HepG2 (cell line): Measurements from ENCODE around the gene PRSS36. TPM values are rescaled to one million over a fixed set of nuclear protein-coding genes. Genes with fewer than 3 reads are reported as not detected.
A peak's percentile ranks its signal among the peaks of the same experiment; 100 is the strongest.

Experiments
- AHR ChIP-seq: IDR thresholded peaks from 2 replicates; pipeline ENCODE4 v1.6.1; 2018; ENCODE audit warnings: missing genetic modification reagents, missing compliant biosample characterization
- BCL6 ChIP-seq: IDR thresholded peaks from 2 replicates; pipeline ENCODE4 v1.6.1; 2016; ENCODE audit warnings: missing genetic modification reagents, missing compliant biosample characterization
- ETS1 ChIP-seq: sonication (generic); formaldehyde crosslinking; IDR thresholded peaks from 2 replicates; pipeline ENCODE4 v1.4.0; 2020; ENCODE audit warnings: missing genetic modification reagents
- GABPB1 ChIP-seq: IDR thresholded peaks from 2 replicates; pipeline ENCODE4 v1.6.1; 2016; ENCODE audit warnings: mild to moderate bottlenecking, missing genetic modification reagents, moderate library complexity, missing compliant biosample characterization
- HNF1A ChIP-seq, 2 experiments: sonication (generic) in 1 of 2; formaldehyde crosslinking in 1 of 2; IDR thresholded peaks; 2 replicates each; pipeline versions ENCODE4 v1.4.0 to v1.6.1; 2016 to 2020; ENCODE audit warnings: borderline replicate concordance in 1 of 2, low read depth in 1 of 2, mild to moderate bottlenecking in 1 of 2, missing genetic modification reagents in 1 of 2
- IKZF1 ChIP-seq: fragments of 450-650 bp; IDR thresholded peaks from 2 replicates; pipeline ENCODE4 v1.7.1; 2016
- KAT7 ChIP-seq: IDR thresholded peaks from 2 replicates; pipeline ENCODE4 v1.6.1; 2018; ENCODE audit warnings: borderline replicate concordance, missing compliant biosample characterization
- NCOA2 ChIP-seq: sonication (generic); formaldehyde crosslinking; IDR thresholded peaks from 2 replicates; pipeline ENCODE4 v1.8.0; 2022; ENCODE audit warnings: inconsistent platforms
- NKX3-1 ChIP-seq: sonication (generic); formaldehyde crosslinking; IDR thresholded peaks from 2 replicates; pipeline ENCODE4 v1.5.0; 2020; ENCODE audit warnings: missing genetic modification reagents
- RNF2 ChIP-seq: fragments of 450-650 bp; conservative IDR thresholded peaks from 2 replicates; pipeline ENCODE4 v1.6.1; 2016; ENCODE audit warnings: low read depth
- RXRA ChIP-seq: sonication (generic); formaldehyde crosslinking; IDR thresholded peaks from 2 replicates; pipeline ENCODE4 v1.5.1; 2020; ENCODE audit warnings: missing genetic modification reagents
- SKI ChIP-seq: fragments of 450-650 bp; IDR thresholded peaks from one replicate; pipeline ENCODE4 v1.6.1; 2018; ENCODE audit warnings: mild to moderate bottlenecking; ENCODE audit not compliant: partially characterized antibody
- SP1 ChIP-seq, 2 experiments: fragments of 450-650 bp in 1 of 2; sonication (generic) in 1 of 2; formaldehyde crosslinking in 1 of 2; IDR thresholded peaks; 2 replicates each; pipeline versions ENCODE4 v1.4.0 to v1.6.1; 2016 to 2020; ENCODE audit warnings: missing genetic modification reagents in 1 of 2
- SP5 ChIP-seq: IDR thresholded peaks from 2 replicates; pipeline ENCODE4 v1.6.1; 2016; ENCODE audit warnings: low read depth, borderline replicate concordance
- ZFAT ChIP-seq: sonication (generic); formaldehyde crosslinking; conservative IDR thresholded peaks from 2 replicates; pipeline ENCODE4 v1.8.1; 2023; ENCODE audit warnings: missing genetic modification reagents, inconsistent platforms
- ZFP1 ChIP-seq: IDR thresholded peaks from 2 replicates; pipeline ENCODE4 v1.6.1; 2016
- ZNF230 ChIP-seq: sonication (generic); formaldehyde crosslinking; IDR thresholded peaks from 2 replicates; pipeline ENCODE4 v1.4.0; 2020; ENCODE audit warnings: mild to moderate bottlenecking, missing genetic modification reagents
- ZNF24 ChIP-seq: fragments of 450-650 bp; IDR thresholded peaks from 2 replicates; pipeline ENCODE4 v1.6.1; 2017; ENCODE audit warnings: antibody characterized with exemption, mild to moderate bottlenecking
- ZNF263 ChIP-seq: sonication (generic); formaldehyde crosslinking; IDR thresholded peaks from 2 replicates; pipeline ENCODE4 v1.4.0; 2020; ENCODE audit warnings: missing genetic modification reagents
- ZNF570 ChIP-seq: sonication (generic); formaldehyde crosslinking; IDR thresholded peaks from 2 replicates; pipeline ENCODE4 v1.4.0; 2020; ENCODE audit warnings: mild to moderate bottlenecking, missing genetic modification reagents, borderline replicate concordance
- ZNF772 ChIP-seq: sonication (generic); formaldehyde crosslinking; IDR thresholded peaks from 2 replicates; pipeline ENCODE4 v1.5.0; 2020; ENCODE audit warnings: mild to moderate bottlenecking, missing genetic modification reagents
- ZNF781 ChIP-seq: sonication (generic); formaldehyde crosslinking; IDR thresholded peaks from 2 replicates; pipeline ENCODE4 v1.5.1; 2020; ENCODE audit warnings: borderline replicate concordance, mild to moderate bottlenecking, missing genetic modification reagents; ENCODE audit errors: not compliant biosample characterization
- ZNF879 ChIP-seq: sonication (generic); formaldehyde crosslinking; IDR thresholded peaks from 2 replicates; pipeline ENCODE4 v1.8.1; 2023; ENCODE audit warnings: missing genetic modification reagents
- ZNF883 ChIP-seq: sonication (generic); formaldehyde crosslinking; IDR thresholded peaks from 2 replicates; pipeline ENCODE4 v1.5.1; 2020; ENCODE audit warnings: mild to moderate bottlenecking, missing genetic modification reagents; ENCODE audit errors: not compliant biosample characterization
- polyA plus RNA-seq, 8 experiments: library from polyadenylated mRNA; depleted of rRNA in 3 of 8; stranded (reverse) in 7 of 8; unstranded in 1 of 8; fragments of >200 nt; fragmentation: Illumina TruSeq in 4 of 8; extraction: Trizol in 4 of 8; gene quantifications; 2 replicates each; pipeline versions ENCODE4 v1.2.1 to v1.2.3, GENCODE V29; 2011 to 2016; ENCODE audit warnings: low read depth in 4 of 8, missing spikeins in 1 of 8, mixed read lengths in 1 of 8; ENCODE audit not compliant: insufficient read depth in 1 of 8
- total RNA-seq, 5 experiments: library from RNA; depleted of rRNA; stranded (reverse); fragments of >200 nt; fragmentation: Illumina TruSeq; extraction: Trizol; gene quantifications; 2 replicates each; pipeline ENCODE4 v1.2.3, GENCODE V29; 2016; ENCODE audit warnings: low read depth in 1 of 5
- TF ChIP-seq, protein P1 (sequence below): sonication (generic); formaldehyde crosslinking; conservative IDR thresholded peaks from 2 replicates; pipeline ENCODE4 v1.8.0; 2022; ENCODE audit warnings: low read depth, missing genetic modification reagents

PRSS36 gene
- total and polyA plus RNA-seq, 2 of the 13 experiments (the other 11 are each of a cell fraction or from before 2014, with no cell fraction given), result 1.5 to 2.1 TPM

GRCh38 chr16:31105677-31106213 is 44.1 kb downstream of the PRSS36 start (continued):
- peak; percentile 98 for TF ChIP-seq ETS1 (CRISPR knock-in tag)
- TF ChIP-seq ZNF230, result peak; percentile 97
- TF ChIP-seq HNF1A (IDR thresholded peaks at IDR 0.05; ENCODE audit: low read depth), result peak; percentile 45; the same call in 1 of the 2 replicates
- peak; percentile 87; the same call in 1 of the 2 replicates for TF ChIP-seq HNF1A (CRISPR knock-in tag; IDR thresholded peaks at IDR 0.05; ENCODE audit: borderline replicate concordance)
- peak; percentile 100 for TF ChIP-seq RXRA (CRISPR knock-in tag)
- 0 out of 2 replicates have a peak, but pooled peaks have one; percentile 31 for TF ChIP-seq ZNF24
- TF ChIP-seq ZFAT, result peak; percentile 67; the same call in 1 of the 2 replicates
- TF ChIP-seq NKX3-1 (CRISPR knock-in tag), result peak; percentile 94; the same call in 1 of the 2 replicates
- peak; percentile 80; the same call in 1 of the 2 replicates for TF ChIP-seq KAT7 (CRISPR knock-in tag)
- peak; percentile 94 for TF ChIP-seq ZNF883 (CRISPR knock-in tag)
- TF ChIP-seq, protein P1, sequence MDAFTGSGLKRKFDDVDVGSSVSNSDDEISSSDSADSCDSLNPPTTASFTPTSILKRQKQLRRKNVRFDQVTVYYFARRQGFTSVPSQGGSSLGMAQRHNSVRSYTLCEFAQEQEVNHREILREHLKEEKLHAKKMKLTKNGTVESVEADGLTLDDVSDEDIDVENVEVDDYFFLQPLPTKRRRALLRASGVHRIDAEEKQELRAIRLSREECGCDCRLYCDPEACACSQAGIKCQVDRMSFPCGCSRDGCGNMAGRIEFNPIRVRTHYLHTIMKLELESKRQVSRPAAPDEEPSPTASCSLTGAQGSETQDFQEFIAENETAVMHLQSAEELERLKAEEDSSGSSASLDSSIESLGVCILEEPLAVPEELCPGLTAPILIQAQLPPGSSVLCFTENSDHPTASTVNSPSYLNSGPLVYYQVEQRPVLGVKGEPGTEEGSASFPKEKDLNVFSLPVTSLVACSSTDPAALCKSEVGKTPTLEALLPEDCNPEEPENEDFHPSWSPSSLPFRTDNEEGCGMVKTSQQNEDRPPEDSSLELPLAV, result no peak
- TF ChIP-seq ZNF263 (CRISPR knock-in tag), result peak; percentile 99
- TF ChIP-seq SKI, result peak; percentile 97
- peak; percentile 92 for TF ChIP-seq RNF2
- TF ChIP-seq ZNF781 (CRISPR knock-in tag), result peak; percentile 97
- no peak for TF ChIP-seq IKZF1
- peak; percentile 96 for TF ChIP-seq BCL6 (CRISPR knock-in tag)
- peak; percentile 99 for TF ChIP-seq ZNF772 (CRISPR knock-in tag)
- peak; percentile 81; the same call in 1 of the 2 replicates for TF ChIP-seq AHR (CRISPR knock-in tag)
- TF ChIP-seq NCOA2, result peak; percentile 96
- TF ChIP-seq ZFP1 (CRISPR knock-in tag), result peak; percentile 78; the same call in 1 of the 2 replicates
- no peak for TF ChIP-seq SP1 (IDR thresholded peaks at IDR 0.05)
- TF ChIP-seq SP1 (CRISPR knock-in tag; IDR thresholded peaks at IDR 0.05), result peak; percentile 50
- TF ChIP-seq GABPB1 (CRISPR knock-in tag), result peak; percentile 89
- TF ChIP-seq ZNF879, result peak; percentile 95; the same call in 1 of the 2 replicates
- peak; percentile 66; the same call in 1 of the 2 replicates for TF ChIP-seq SP5 (CRISPR knock-in tag)
- no peak for TF ChIP-seq ZNF570 (CRISPR knock-in tag)
